C4-2B (cell line): ENCODE data around the gene C21orf58.
A peak's percentile ranks its signal among the peaks of the same experiment; 100 is the strongest.

Source experiments
- H3K27ac ChIP-seq: fragments of 450-650 bp; 2 replicates; pipeline ENCODE4 v1.5.1; 2017
- CTCF ChIP-seq: fragments of 450-650 bp; conservative IDR thresholded peaks from 2 replicates; pipeline ENCODE4 v1.5.1; 2017; ENCODE audit warnings: mild to moderate bottlenecking
- ZFX ChIP-seq: fragments of 450-650 bp; IDR thresholded peaks from 2 replicates; pipeline ENCODE4 v1.6.1; 2017

Gene C21orf58

GRCh38 chr21:46352164-46352515 is 28.5 kb upstream of the C21orf58 start:
- no peak for TF ChIP-seq CTCF
- no peak for TF ChIP-seq ZFX
- peak overlapping the region; percentile 31; the same call in 1 of the 2 replicates for H3K27ac ChIP-seq

GRCh38 chr21:46351476-46352163 is 27.9 kb upstream of the C21orf58 start:
- H3K27ac ChIP-seq = peak overlapping the region; percentile 31
- TF ChIP-seq ZFX = no peak
- no peak for TF ChIP-seq CTCF

- TF ChIP-seq ZFX (no peak), CTCF (no peak)
- peak overlapping the region; percentile 31 for H3K27ac ChIP-seq
Measured at GRCh38 chr21:46350981-46351380, 27.3 kb upstream of the C21orf58 start.

- TF ChIP-seq CTCF (no peak), ZFX (no peak)
- H3K27ac ChIP-seq = peak overlapping the region; percentile 31; the same call in 1 of the 2 replicates
Measured at GRCh38 chr21:46350571-46350970, 26.9 kb upstream of the C21orf58 start.

GRCh38 chr21:46349134-46349760 is 25.6 kb upstream of the C21orf58 start:
- no peak overlapping the region for H3K27ac ChIP-seq
- TF ChIP-seq ZFX (no peak), CTCF (no peak)

GRCh38 chr21:46347791-46348381 is 24.2 kb upstream of the C21orf58 start:
- TF ChIP-seq CTCF (no peak), ZFX (no peak)
- no peak overlapping the region for H3K27ac ChIP-seq

GRCh38 chr21:46347203-46347550 is 23.5 kb upstream of the C21orf58 start:
- no peak overlapping the region for H3K27ac ChIP-seq
- no peak for TF ChIP-seq CTCF
- TF ChIP-seq ZFX = no peak
